A673 (cell line): ENCODE results near the gene SIN3B.

Experiments used
- CTCF ChIP-seq: fragments of 300-800, 200-600 bp; sonication (generic); conservative IDR thresholded peaks from 2 replicates; pipeline ENCODE4 v1.5.1; 2017; ENCODE audit warnings: low read depth, mild to moderate bottlenecking, antibody characterized with exemption, low read length, moderate library complexity, mixed read lengths
- EZH2 ChIP-seq: fragments of 200-600 bp; sonication (generic); IDR thresholded peaks from 2 replicates; pipeline ENCODE4 v1.6.1; 2017; ENCODE audit warnings: borderline replicate concordance, low read depth, mild to moderate bottlenecking, mixed read lengths, antibody characterized with exemption, low read length; ENCODE audit not compliant: poor library complexity, severe bottlenecking

- TF ChIP-seq CTCF (no peak), EZH2 (no peak)
Measured at GRCh38 chr19:16889366-16889882, 60.2 kb downstream of the SIN3B start.
